Posterior vena cava (tissue), 2 donors: ENCODE results near the gene RXRA. TPM values are rescaled to one million over a fixed set of nuclear protein-coding genes. Genes with fewer than 3 reads are reported as not detected.

ENCODE experiments used
- DNase-seq: peaks from one replicate; pipeline ENCODE4 v3.0.0-alpha.2; 2020; ENCODE audit warnings: low spot score
- intact Hi-C, 2 donors: fragments of 100-400 bp; cut with DNase I; formaldehyde crosslinking; loops; one replicate each; pipeline versions ENCODE4 v1.14.1 to v1.14.2; 2022 to 2023
- total RNA-seq, 2 donors: library from RNA; stranded (reverse); fragmentation: NEBNext Ultra II Directional; extraction: Animal tissue kit (Norgen Biotek cat#: 25700); gene quantifications; one replicate each; pipeline ENCODE4 v1.2.1, GENCODE V29; 2021
- donor health status: DM: yes; HTN: yes; CAD: no.
- donor health status: DM: yes; HTN: yes; CAD: no.

The RXRA gene
- total RNA-seq, 2 donors from 2014 or later: 41.5 to 44.7 TPM

- no peak for DNase-seq
- intact Hi-C loops: no loop called here
Measured at GRCh38 chr9:134358026-134358661, 31.9 kb downstream of the RXRA start.

GRCh38 chr9:134358662-134359319 is 32.5 kb downstream of the RXRA start:
- intact Hi-C loops: no loop called here
- no peak for DNase-seq

GRCh38 chr9:134359493-134360179 is 33.4 kb downstream of the RXRA start:
- no peak for DNase-seq
- intact Hi-C loops: no loop called here

- intact Hi-C loops: no loop called here
- DNase-seq: no peak
Measured at GRCh38 chr9:134360180-134360759, 34.0 kb downstream of the RXRA start.

- intact Hi-C loops: no loop called here
- DNase-seq: no peak
Measured at GRCh38 chr9:134360897-134361296, 34.6 kb downstream of the RXRA start.

- intact Hi-C loops: no loop called here
- DNase-seq: no peak
Measured at GRCh38 chr9:134361426-134361825, 35.2 kb downstream of the RXRA start.

GRCh38 chr9:134361843-134362414 is 35.7 kb downstream of the RXRA start:
- intact Hi-C loops: no loop called here
- DNase-seq: no peak

GRCh38 chr9:134363450-134363849 is 37.2 kb downstream of the RXRA start:
- intact Hi-C loops: no loop called here
- DNase-seq: no peak

GRCh38 chr9:134364391-134365114 is 38.3 kb downstream of the RXRA start:
- DNase-seq: no peak
- intact Hi-C loops: no loop called here

GRCh38 chr9:134365115-134365596 is 38.9 kb downstream of the RXRA start:
- intact Hi-C loops: no loop called here

GRCh38 chr9:134365791-134366222 is 39.6 kb downstream of the RXRA start:
- intact Hi-C loops: no loop called here
- no peak for DNase-seq

More at GRCh38 chr9:134365115-134365596, 38.9 kb downstream of the RXRA start:
- no peak for DNase-seq

- intact Hi-C loops: no loop called here
- peak; percentile 96 for DNase-seq
Measured at GRCh38 chr9:134366223-134367031, 40.2 kb downstream of the RXRA start.

GRCh38 chr9:134367061-134367460 is 40.8 kb downstream of the RXRA start:
- intact Hi-C loops: no loop called here
- DNase-seq: no peak

GRCh38 chr9:134367791-134368490 is 41.7 kb downstream of the RXRA start:
- DNase-seq: no peak
- intact Hi-C loops: no loop called here

GRCh38 chr9:134368571-134368970 is 42.3 kb downstream of the RXRA start:
- no peak for DNase-seq
- intact Hi-C loops: no loop called here

- no peak for DNase-seq
- intact Hi-C loops: no loop called here
Measured at GRCh38 chr9:134369416-134370212, 43.4 kb downstream of the RXRA start.

GRCh38 chr9:134370213-134370492 is 43.9 kb downstream of the RXRA start:
- DNase-seq: no peak
- intact Hi-C loops: no loop called here
